ENCODE measurements around the gene CALML6.

GRCh38 chr1:1947493-1947892 lies 32.4 kb downstream of the CALML6 start:
- TF ChIP-seq CTCF (conservative IDR thresholded peaks at IDR 0.05; ENCODE audit: low read length) (no peak), EZH2phosphoT487 (IDR thresholded peaks at IDR 0.05; ENCODE audit: borderline replicate concordance, low read depth, low read length) (no peak)

Measured in OCI-LY7 (cell line).